Body of pancreas (tissue), 4 donors: ENCODE data around the gene TRAK1.

Experiments
- CTCF ChIP-seq, 7 experiments: fragments of 450-650 bp in 4 of 7; fragments of 200-600 bp in 3 of 7; sonication (generic) in 3 of 7; IDR thresholded peaks; one replicate each; pipeline ENCODE4 v1.5.1; 2016 to 2019; ENCODE audit warnings: antibody characterized with exemption in 7 of 7
- POLR2A ChIP-seq, 3 donors: fragments of 450-650 bp; IDR thresholded peaks; one replicate each; pipeline ENCODE4 v1.6.1; 2016; ENCODE audit warnings: antibody characterized with exemption in 3 of 3, mild to moderate bottlenecking in 2 of 3

DNA sequence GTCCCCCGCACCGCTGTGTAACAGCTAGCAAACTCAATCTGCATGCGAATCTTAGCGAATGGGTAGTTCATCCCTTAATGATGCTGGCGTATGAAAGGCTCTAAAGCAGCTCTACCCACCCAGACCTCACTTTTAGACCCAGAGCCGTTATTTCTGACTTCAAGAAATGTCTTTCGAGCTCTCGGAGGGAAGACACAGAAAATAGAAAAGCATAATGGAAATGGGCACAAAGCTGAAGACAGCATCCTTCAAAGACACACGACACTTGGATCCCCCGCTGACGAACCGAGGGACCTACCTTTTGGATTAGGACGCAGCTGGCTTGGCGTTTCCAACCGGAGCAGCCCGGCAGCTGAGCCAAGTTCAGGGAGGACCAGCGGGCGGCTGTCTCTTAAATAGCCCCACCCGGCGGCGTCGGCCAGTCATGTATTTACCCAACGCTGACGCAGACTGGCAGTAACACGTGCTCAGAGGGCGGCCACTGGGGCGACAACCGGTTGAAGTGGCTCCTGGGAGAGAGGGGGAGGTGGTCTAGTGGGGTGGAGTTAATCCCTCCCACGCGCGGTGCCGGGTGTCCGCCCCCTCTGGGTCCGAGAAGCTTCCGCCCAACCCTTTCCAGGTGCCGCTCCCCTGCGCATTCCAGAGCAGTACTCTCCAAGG is 173.4 kb downstream of the TRAK1 start:
- no peak for TF ChIP-seq CTCF (IDR thresholded peaks at IDR 0.05)
- no peak for TF ChIP-seq POLR2A (IDR thresholded peaks at IDR 0.05)
